RWPE2 (cell line): Measurements from ENCODE around the gene TWIST2.

Experiments used
- ATAC-seq: fragments of 200-7000 bp; cut with Tn5 transposase; 3 replicates; pipeline ENCODE4 v1.9.1; 2021; ENCODE audit warnings: low read depth
- DNase-seq: peaks from one replicate; pipeline ENCODE4 v3.0.0-alpha.2; 2020; ENCODE audit warnings: low spot score
- H3K27ac ChIP-seq: fragments of 450-650 bp; 2 replicates; pipeline ENCODE4 v1.5.1; 2017; ENCODE audit warnings: mild to moderate bottlenecking; ENCODE audit not compliant: poor library complexity, severe bottlenecking
- H3K27me3 ChIP-seq: fragments of 250-450 bp; sonication (Bioruptor Pico); 2 replicates; pipeline ENCODE4 v1.5.1; 2021; ENCODE audit warnings: mild to moderate bottlenecking, moderate library complexity; ENCODE audit not compliant: insufficient read depth, poor library complexity, severe bottlenecking
- H3K36me3 ChIP-seq: fragments of 250-450 bp; sonication (Bioruptor Pico); 2 replicates; pipeline ENCODE4 v1.5.1; 2020; ENCODE audit warnings: low read depth, mild to moderate bottlenecking, moderate library complexity
- H3K4me1 ChIP-seq: fragments of 250-450 bp; sonication (Bioruptor Pico); 2 replicates; pipeline ENCODE4 v1.5.1; 2021; ENCODE audit warnings: mild to moderate bottlenecking, moderate library complexity; ENCODE audit not compliant: insufficient read depth, poor library complexity, severe bottlenecking
- H3K4me3 ChIP-seq: fragments of 250-450 bp; sonication (Bioruptor Pico); 2 replicates; pipeline ENCODE4 v1.5.1; 2021; ENCODE audit warnings: mild to moderate bottlenecking, moderate library complexity; ENCODE audit not compliant: severe bottlenecking
- H3K9me3 ChIP-seq: fragments of 250-450 bp; sonication (Bioruptor Pico); 2 replicates; pipeline ENCODE4 v1.5.1; 2021; ENCODE audit warnings: mild to moderate bottlenecking, moderate library complexity; ENCODE audit not compliant: severe bottlenecking
- CTCF ChIP-seq: fragments of 450-650 bp; IDR thresholded peaks from one replicate; pipeline ENCODE4 v1.5.1; 2017; ENCODE audit warnings: mild to moderate bottlenecking, moderate library complexity; ENCODE audit not compliant: poor library complexity, severe bottlenecking

Gene TWIST2

GRCh38 chr2:238910751-238911351 lies 63.0 kb downstream of the TWIST2 start:
- H3K27me3 ChIP-seq, result no peaks in the 10 kb centered on the region
- no peak for TF ChIP-seq CTCF
- no peak overlapping the region for H3K4me3 ChIP-seq
- peak; percentile 85 for ATAC-seq
- H3K4me1 ChIP-seq, result peaks cover 20% of the 10 kb centered on the region
- peak; percentile 92 for DNase-seq
- peak overlapping the region; percentile 59 for H3K27ac ChIP-seq
- H3K9me3 ChIP-seq, result no peaks in the 10 kb centered on the region
- H3K36me3 ChIP-seq, result no peaks in the 10 kb centered on the region; the same call in 1 of the 2 replicates

GRCh38 chr2:238911376-238912227 lies 63.7 kb downstream of the TWIST2 start:
- no peaks in the 10 kb centered on the region for H3K27me3 ChIP-seq
- H3K4me1 ChIP-seq, result peaks cover 20% of the 10 kb centered on the region
- DNase-seq (peak; percentile 42), ATAC-seq (no peak)
- H3K27ac ChIP-seq, result peak overlapping the region; percentile 59
- no peaks in the 10 kb centered on the region for H3K9me3 ChIP-seq
- no peak overlapping the region for H3K4me3 ChIP-seq
- TF ChIP-seq CTCF, result no peak
- H3K36me3 ChIP-seq, result no peaks in the 10 kb centered on the region; the same call in 1 of the 2 replicates

- peaks cover 20% of the 10 kb centered on the region for H3K4me1 ChIP-seq
- H3K27ac ChIP-seq, result no peak overlapping the region
- peak; percentile 35 for DNase-seq
- no peaks in the 10 kb centered on the region for H3K9me3 ChIP-seq
- ATAC-seq, result no peak
- no peak for TF ChIP-seq CTCF
- no peaks in the 10 kb centered on the region for H3K27me3 ChIP-seq
- no peaks in the 10 kb centered on the region; the same call in 1 of the 2 replicates for H3K36me3 ChIP-seq
- H3K4me3 ChIP-seq, result no peak overlapping the region
Observed at GRCh38 chr2:238912228-238912915, 64.5 kb downstream of the TWIST2 start.

- Histone ChIP-seq H3K4me1 (peaks cover 20% of the 10 kb centered on the region), H3K9me3 (no peaks in the 10 kb centered on the region), H3K4me3 (no peak overlapping the region), H3K36me3 (no peaks in the 10 kb centered on the region; the same call in 1 of the 2 replicates), H3K27ac (peak overlapping the region; percentile 66), H3K27me3 (no peaks in the 10 kb centered on the region)
- ATAC-seq (no peak), DNase-seq (peak; percentile 43)
- no peak for TF ChIP-seq CTCF
Observed at GRCh38 chr2:238912916-238913875, 65.3 kb downstream of the TWIST2 start.
